Measurements from ENCODE around the gene JADE1. TPM values are rescaled to one million over a fixed set of nuclear protein-coding genes. Genes with fewer than 3 reads are reported as not detected.

The JADE1 gene
- total RNA-seq, 1 experiment from 2014 or later: 7.4 TPM

DNA sequence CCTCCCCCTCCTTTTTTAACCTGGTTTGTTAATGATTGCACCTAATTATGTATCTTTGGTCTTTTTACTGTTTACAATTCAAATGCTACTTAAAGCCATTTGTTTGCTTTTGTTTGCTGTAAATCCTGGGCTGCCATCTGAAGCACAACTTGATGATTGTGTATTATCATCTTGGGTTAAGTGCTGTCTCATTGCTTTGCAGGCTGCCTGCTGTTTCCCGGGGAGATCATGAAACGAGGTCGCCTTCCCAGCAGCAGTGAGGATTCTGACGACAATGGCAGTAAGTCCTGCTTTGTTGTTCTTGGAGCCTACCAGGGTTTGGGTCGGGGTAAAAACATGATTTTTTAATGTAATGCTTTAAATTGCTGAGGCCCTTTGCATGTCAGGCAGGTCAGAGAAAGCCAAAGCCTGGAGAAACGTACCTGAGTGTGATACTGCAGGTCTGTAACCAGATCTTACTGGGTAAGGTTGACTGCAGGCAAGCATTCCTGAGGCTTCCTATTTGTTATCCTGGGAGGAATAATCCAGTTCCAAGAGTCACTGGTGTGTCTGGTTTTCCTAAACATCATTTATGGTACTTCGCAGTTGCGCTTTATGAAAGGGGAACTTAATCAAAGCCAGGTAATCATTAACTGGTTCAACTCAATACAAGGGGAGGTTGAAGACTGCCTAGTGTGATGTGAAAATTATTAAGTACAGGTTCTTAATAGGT lies 22.2 kb downstream of the JADE1 start:
- in situ Hi-C loops (cut with HindIII; ENCODE audit: low pct_unique_long_range_greater_than_20kb, low sequenced_read_pairs): no loop called here
- DNase-seq (ENCODE audit: low read depth, low spot score): no peak

DNA sequence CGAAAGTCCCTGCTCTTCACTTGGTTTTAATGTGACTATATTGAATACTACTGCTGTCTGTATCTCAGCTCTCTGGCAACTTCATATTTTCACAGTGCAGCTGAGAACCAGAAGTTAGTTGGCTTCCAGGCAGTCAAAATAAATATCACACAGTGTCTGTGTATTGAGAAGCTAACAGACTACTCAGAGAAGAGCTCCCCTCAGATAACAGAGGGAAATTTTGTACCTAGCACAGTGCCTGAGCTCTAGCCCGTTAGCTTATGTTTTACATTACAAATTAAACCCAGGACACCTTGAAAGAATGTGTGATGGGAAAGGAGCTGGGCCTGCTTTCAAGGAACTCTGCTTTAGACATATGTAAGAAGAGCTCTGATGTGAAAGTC lies 22.7 kb downstream of the JADE1 start:
- in situ Hi-C loops (cut with HindIII; ENCODE audit: low pct_unique_long_range_greater_than_20kb, low sequenced_read_pairs): no loop called here
- no peak for DNase-seq (ENCODE audit: low read depth, low spot score)

- DNase-seq (ENCODE audit: low read depth, low spot score): no peak
- in situ Hi-C loops (cut with HindIII; ENCODE audit: low pct_unique_long_range_greater_than_20kb, low sequenced_read_pairs): no loop called here
Measured at GRCh38 chr4:128835498-128836222, 26.2 kb downstream of the JADE1 start.

DNA sequence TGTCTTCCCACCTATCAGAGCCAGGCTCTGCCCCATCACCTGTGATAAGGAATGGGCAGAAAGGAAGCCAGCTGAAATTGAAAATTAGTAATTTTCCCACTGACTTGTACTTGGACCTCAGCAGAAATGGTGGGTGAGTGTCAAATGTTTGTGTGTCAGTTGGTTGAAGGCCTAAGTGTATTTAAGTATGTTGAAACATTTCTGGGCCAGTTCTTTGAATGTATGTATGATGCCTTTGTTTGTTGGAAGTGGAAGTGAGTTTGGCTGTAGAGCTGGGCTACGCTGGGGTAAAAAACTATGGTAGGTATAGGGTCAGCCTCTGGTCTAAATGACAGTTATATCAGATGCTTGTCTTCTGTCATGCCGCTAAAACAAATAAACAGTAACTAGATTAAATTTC lies 27.7 kb downstream of the JADE1 start:
- in situ Hi-C loops (cut with HindIII; ENCODE audit: low pct_unique_long_range_greater_than_20kb, low sequenced_read_pairs): no loop called here
- no peak for DNase-seq (ENCODE audit: low read depth, low spot score)

DNA sequence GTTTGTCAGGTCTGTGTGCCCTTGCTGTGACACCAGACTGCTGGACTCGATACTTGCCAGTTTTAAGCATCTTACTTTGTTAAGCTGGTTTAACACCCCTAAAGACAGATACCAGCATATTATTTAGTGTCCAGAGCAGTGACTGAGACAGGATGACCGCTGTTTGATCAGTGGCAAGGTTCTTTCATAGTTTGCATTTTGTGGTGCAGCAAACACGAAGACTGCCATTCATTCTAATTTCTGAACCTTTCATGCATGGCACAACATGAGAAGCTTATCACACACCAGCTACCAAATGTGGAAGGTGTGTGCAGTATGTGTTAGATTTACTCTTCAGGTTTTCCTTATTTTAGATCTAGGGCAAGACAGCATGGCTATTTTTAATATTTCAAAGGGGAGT lies 28.2 kb downstream of the JADE1 start:
- no peak for DNase-seq (ENCODE audit: low read depth, low spot score)
- in situ Hi-C loops (cut with HindIII; ENCODE audit: low pct_unique_long_range_greater_than_20kb, low sequenced_read_pairs): no loop called here

DNA sequence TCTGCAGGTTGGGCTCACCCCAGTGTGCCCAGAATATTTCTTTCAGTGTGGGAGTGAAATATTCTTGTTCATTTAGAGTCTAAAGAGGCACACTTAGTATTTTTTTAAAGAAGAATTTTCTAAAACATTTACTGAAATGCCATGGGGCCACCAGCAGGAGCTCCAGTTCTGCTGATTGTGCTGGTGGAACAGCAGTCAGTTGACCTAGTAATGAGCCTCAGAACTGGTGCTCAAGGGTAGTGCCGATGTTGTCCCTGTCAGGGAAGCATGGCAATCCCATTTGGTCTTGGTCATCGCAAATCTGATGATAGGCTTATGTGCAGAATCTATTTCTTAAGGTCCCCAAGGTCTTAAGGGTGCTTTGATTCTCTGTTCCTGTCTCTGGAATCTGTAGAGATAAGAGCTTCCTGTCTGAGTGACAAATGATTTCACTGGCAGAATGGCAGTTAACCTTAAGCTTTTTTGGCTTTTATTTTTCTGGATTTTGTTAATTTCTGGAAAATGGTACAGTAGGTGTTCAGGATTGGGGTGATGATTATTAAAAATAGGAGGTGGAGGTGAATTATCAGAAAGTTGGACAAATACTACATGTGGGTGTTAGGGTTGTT lies 31.3 kb downstream of the JADE1 start:
- in situ Hi-C loops (cut with HindIII; ENCODE audit: low pct_unique_long_range_greater_than_20kb, low sequenced_read_pairs): no loop called here
- DNase-seq (ENCODE audit: low read depth, low spot score): no peak

DNA sequence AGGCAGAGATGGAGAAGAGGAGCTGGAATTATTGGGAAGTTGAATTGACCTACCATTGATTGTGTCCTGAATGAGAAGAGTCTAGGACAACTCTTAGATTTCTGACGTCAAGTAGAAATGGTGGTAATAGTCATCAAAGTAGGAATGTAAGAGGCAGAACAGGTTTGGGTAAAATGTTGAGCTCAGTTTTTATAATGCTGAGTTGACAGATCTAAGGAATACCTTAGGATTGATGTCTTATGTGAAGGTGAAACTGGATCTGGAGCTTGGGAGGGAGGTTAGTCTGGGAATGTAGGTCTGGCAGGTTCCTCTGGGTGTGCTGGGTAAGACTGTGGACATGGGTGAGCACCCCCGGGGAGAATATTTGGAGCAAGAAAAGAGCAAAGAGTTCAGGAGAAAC lies 31.9 kb downstream of the JADE1 start:
- in situ Hi-C loops (cut with HindIII; ENCODE audit: low pct_unique_long_range_greater_than_20kb, low sequenced_read_pairs): no loop called here

DNA sequence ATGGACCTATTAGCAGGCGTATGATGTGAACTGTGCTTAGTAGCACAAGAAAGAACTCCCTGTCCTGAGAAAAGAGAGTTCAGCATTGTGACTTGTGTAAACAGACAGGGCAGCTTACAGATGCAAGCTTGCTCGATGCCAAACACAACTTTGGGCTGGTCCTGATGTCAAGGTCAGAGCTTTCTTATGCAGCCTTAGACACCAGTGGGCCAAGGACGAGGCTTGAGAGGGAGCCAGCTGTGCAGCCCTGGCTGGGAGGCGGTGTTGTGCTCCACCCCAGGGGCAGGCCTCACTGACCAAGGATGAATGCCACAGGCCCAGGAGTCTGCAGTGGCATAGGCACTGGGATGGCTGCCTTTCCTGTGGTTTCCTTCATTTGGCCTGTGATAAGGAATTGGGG lies 35.4 kb downstream of the JADE1 start:
- in situ Hi-C loops (cut with HindIII; ENCODE audit: low pct_unique_long_range_greater_than_20kb, low sequenced_read_pairs): no loop called here
- DNase-seq (ENCODE audit: low read depth, low spot score): no peak

More for the DNA sequence above, 31.9 kb downstream of the JADE1 start:
- DNase-seq (ENCODE audit: low read depth, low spot score): no peak

DNA sequence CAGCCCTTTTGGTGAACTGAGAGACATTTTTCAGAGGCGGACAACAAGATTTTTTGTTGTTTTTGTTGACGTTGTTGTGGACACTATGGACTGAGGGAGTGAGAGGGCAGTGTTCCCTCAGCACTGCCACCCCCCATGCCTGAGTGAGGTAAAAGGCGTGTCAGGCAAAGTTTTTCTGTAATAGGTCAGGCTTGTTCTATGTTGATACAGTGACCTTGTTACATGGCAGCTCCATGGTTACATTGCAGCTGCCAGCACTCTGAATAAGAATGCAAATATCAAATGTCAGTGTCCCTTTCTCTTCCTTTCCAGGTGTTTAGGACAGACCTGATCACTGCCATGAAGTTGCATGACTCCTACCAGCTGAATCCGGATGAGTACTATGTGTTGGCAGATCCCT lies 36.6 kb downstream of the JADE1 start:
- no peak for DNase-seq (ENCODE audit: low read depth, low spot score)
- in situ Hi-C loops (cut with HindIII; ENCODE audit: low pct_unique_long_range_greater_than_20kb, low sequenced_read_pairs): no loop called here

DNA sequence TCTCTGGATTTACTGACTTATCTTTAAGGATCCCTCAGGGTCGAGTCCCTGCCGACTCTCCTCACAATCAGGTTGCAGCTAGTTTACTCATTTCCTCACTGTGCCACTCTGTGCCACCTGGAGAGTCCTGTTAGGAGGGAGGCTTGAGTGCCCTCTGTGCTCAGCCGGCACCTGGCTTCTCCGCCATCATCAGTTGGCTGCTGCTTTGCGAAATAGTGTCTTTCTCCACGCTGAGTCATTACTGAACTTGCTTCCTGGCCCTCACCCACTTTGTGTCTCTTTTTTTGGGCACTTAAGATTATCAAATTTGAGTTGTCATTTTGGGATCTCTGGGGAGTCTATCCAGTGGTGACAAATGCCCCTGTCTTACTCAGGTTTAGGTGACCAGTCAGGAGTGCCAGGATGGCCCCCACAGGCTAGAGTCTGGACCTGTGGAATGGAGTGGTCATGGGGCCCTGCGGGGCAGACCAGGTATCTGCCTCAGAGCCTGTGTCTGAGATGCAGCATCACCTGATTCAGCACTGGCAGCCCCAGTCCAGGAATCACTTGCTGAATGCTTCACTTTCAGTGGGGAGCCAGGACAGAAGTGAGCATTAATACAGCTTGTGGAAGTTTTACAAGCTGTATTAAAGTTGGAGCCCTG lies 37.7 kb downstream of the JADE1 start:
- in situ Hi-C loops (cut with HindIII; ENCODE audit: low pct_unique_long_range_greater_than_20kb, low sequenced_read_pairs): no loop called here
- no peak for DNase-seq (ENCODE audit: low read depth, low spot score)

DNA sequence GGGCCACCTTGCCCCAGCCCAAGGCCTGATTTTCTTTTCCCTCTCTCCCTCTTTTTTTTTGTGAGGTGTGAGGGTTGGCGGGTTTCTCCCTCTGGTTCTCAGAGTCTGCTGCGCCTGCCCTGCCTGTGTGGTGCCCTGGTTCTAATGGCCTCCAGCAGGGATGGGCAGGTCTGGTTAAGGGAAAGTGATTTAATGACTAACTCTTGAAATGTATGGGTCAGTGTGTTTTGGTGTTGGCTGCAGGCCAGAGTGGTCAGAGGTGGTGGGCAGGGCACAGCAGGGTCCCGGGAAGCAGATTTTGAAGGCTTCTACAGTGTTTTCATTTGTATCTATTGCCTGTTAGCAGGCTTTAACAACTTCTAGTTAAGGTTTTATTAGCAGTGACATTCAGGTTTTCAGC lies 39.0 kb downstream of the JADE1 start:
- in situ Hi-C loops (cut with HindIII; ENCODE audit: low pct_unique_long_range_greater_than_20kb, low sequenced_read_pairs): no loop called here
- no peak for DNase-seq (ENCODE audit: low read depth, low spot score)

DNA sequence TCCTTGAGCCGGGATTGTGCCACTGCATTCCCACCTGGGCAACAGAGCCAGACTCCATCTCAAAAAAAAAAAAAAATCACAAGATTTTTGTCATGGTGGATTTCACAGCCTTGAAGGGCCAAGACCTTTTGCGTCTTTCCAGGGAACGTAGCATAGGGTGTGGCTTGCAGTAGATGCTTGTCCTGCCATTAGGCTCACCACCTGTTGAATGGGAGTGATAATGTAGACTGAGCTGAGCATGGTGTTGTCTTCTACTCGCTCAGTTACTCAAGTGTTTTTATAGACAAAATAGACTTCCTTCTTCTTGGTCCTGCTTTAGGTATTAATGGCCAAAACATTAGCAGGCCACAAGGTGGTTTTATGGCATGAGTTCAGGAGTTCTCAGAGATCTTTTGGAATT lies 40.8 kb downstream of the JADE1 start:
- in situ Hi-C loops (cut with HindIII; ENCODE audit: low pct_unique_long_range_greater_than_20kb, low sequenced_read_pairs): no loop called here
- DNase-seq (ENCODE audit: low read depth, low spot score): no peak

DNA sequence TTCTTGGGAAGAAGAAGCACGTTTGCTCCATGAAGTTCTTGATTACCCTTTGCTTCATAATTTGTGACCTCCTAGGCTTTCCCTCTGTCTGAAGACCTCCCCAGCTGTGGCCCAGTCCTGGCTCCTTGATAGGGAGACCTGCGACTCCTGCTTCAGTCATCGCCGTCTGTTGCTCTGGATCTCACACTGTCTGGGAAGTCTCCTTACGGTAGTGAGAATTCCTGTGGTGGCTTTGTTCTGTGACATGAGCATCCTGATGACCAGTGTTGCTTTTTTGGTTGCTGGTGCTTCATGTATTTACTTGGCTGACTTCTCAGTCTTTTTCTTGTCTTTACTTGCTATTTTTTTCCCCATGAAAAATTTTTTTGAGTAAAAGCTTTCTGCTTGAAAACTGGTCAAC lies 44.2 kb downstream of the JADE1 start:
- DNase-seq (ENCODE audit: low read depth, low spot score): no peak
- in situ Hi-C loops (cut with HindIII; ENCODE audit: low pct_unique_long_range_greater_than_20kb, low sequenced_read_pairs): no loop called here

- no peak for DNase-seq (ENCODE audit: low read depth, low spot score)
- in situ Hi-C loops (cut with HindIII; ENCODE audit: low pct_unique_long_range_greater_than_20kb, low sequenced_read_pairs): no loop called here
Measured at GRCh38 chr4:128854433-128854832, 44.9 kb downstream of the JADE1 start.

GRCh38 chr4:128855621-128856020 lies 46.1 kb downstream of the JADE1 start:
- in situ Hi-C loops (cut with HindIII; ENCODE audit: low pct_unique_long_range_greater_than_20kb, low sequenced_read_pairs): no loop called here
- DNase-seq (ENCODE audit: low read depth, low spot score): no peak

- in situ Hi-C loops (cut with HindIII; ENCODE audit: low pct_unique_long_range_greater_than_20kb, low sequenced_read_pairs): no loop called here
Measured at GRCh38 chr4:128856246-128856645, 46.7 kb downstream of the JADE1 start.

DNA sequence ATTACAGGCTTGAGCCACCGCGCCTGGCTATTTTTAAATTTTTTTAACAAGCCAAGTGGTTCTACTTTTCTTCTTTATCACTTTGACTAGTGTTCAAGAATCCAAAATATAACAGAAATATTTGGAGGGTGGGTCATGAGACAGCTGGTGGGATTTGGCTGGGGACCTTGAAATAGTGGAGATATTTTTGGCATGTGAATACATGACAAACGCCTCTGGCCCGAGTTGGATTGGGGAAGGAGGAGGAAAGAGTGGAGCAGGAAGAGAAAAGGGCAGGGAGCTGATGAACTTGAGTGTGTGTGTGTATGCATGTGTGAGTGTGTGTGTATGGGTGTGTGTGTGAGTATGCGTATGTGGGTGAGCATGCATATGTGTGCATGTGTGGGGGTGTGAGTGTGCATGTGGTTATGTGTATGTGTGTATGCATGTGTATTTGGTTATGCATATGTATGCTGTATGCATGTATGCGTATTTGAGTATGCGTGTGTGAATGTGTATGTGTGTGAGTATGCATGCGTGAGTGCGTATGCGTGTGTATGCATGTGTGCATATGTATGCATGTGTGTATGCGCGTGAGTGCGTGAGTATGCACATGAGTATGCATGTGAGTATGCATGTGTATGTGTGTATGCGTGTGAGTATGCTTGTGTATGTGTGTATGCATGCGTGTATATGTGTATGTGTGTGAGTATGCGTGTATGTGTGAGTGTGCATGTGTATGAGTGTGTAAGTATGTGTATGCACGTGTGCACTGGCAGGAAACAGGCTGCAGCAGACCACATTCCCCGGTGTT lies 49.6 kb downstream of the JADE1 start:
- no peak for DNase-seq (ENCODE audit: low read depth, low spot score)
- in situ Hi-C loops (cut with HindIII; ENCODE audit: low pct_unique_long_range_greater_than_20kb, low sequenced_read_pairs): no loop called here

More at GRCh38 chr4:128856246-128856645, 46.7 kb downstream of the JADE1 start:
- no peak for DNase-seq (ENCODE audit: low read depth, low spot score)

Measured in SK-MEL-5 (cell line).